Measurements from ENCODE around the gene PVALEF. TPM values are rescaled to one million over a fixed set of nuclear protein-coding genes. Genes with fewer than 3 reads are reported as not detected.
"Not testable (repeated sequence)": the region's sequence is repeated elsewhere in the genome, so short reads cannot be mapped to it uniquely, and the experiment has no call there.

The PVALEF gene
- total RNA-seq, 1 experiment from 2014 or later: not detected

- no peaks in the 10 kb centered on the region for H3K79me1 ChIP-seq (ENCODE audit: insufficient read depth, low read depth, low read length, poor library complexity, severe bottlenecking)
- no CpG with 5 or more reads among the region's 17 CpGs for WGBS (ENCODE audit: extremely low coverage, insufficient read length, low lambda C conversion rate)
- TF ChIP-seq CTCF (conservative IDR thresholded peaks at IDR 0.05): no peak
- no peak overlapping the region for H4K8ac ChIP-seq (replicated peaks; ENCODE audit: insufficient read length, low read depth, low read length)
- H3K14ac ChIP-seq (ENCODE audit: insufficient read depth, low read length): no peak overlapping the region
- H4K91ac ChIP-seq (ENCODE audit: insufficient read length, low read depth, low read length): no peak overlapping the region
- H3K9me3 Mint-ChIP-seq: no peaks in the 10 kb centered on the region
- no peak for DNase-seq
- H2BK12ac ChIP-seq (ENCODE audit: insufficient read length, low read depth, low read length): no peak overlapping the region
- H3K4me1 ChIP-seq (ENCODE audit: insufficient read depth, low read length): no peaks in the 10 kb centered on the region
- H3K27ac ChIP-seq (ENCODE audit: insufficient read length, low read depth, low read length): no peak overlapping the region
- no peak overlapping the region for H3K9ac ChIP-seq (ENCODE audit: extremely low read depth, insufficient read length, low read length)
- H3K4ac ChIP-seq (ENCODE audit: low read depth, low read length): no peak overlapping the region
- H3K4me1 Mint-ChIP-seq: no peaks in the 10 kb centered on the region
- no peak overlapping the region for H3K4me3 Mint-ChIP-seq
- no peaks in the 10 kb centered on the region for H3K27me3 ChIP-seq (ENCODE audit: insufficient read depth, low read length)
- no peak overlapping the region for H2AK5ac ChIP-seq (ENCODE audit: insufficient read length, low read length)
- no peak overlapping the region for H3K56ac ChIP-seq (ENCODE audit: insufficient read length, low read depth, low read length)
- H2BK120ac ChIP-seq (ENCODE audit: low read depth, low read length, poor library complexity, severe bottlenecking): no peak overlapping the region
- no peak overlapping the region for H2AFZ ChIP-seq (ENCODE audit: low read length)
- no peak overlapping the region for H3K18ac ChIP-seq (ENCODE audit: insufficient read length, low read depth, low read length)
- H3K27ac Mint-ChIP-seq: no peak overlapping the region
- H4K20me1 ChIP-seq (ENCODE audit: control insufficient read depth, insufficient read depth, insufficient read length): no peaks in the 10 kb centered on the region
- H3K9me3 ChIP-seq (ENCODE audit: control insufficient read depth, low read depth, low read length): no peaks in the 10 kb centered on the region
- peaks cover 2% of the 10 kb centered on the region; the same call in 1 of the 2 replicates for H3K27me3 Mint-ChIP-seq (ENCODE audit: low read depth)
- H3K36me3 Mint-ChIP-seq (ENCODE audit: insufficient read depth in 1 of 3, low read depth in 3 of 3): no peaks in the 10 kb centered on the region
- H3K79me2 ChIP-seq (ENCODE audit: insufficient read depth, low read length): no peaks in the 10 kb centered on the region
- no peak overlapping the region for H2BK15ac ChIP-seq (ENCODE audit: low read depth, low read length)
- no peaks in the 10 kb centered on the region for H3K23me2 ChIP-seq (ENCODE audit: insufficient read length, low read depth, low read length, poor library complexity, severe bottlenecking)
- no peak overlapping the region for H2BK20ac ChIP-seq (ENCODE audit: low read depth, low read length, poor library complexity, severe bottlenecking)
- H3T11ph ChIP-seq (ENCODE audit: low read length): no peak overlapping the region
- H4K5ac ChIP-seq (ENCODE audit: insufficient read length, low read depth, low read length): no peak overlapping the region
- H3K4me2 ChIP-seq (ENCODE audit: insufficient read depth, insufficient read length, low read length): no peak overlapping the region
- no peak overlapping the region for H3K23ac ChIP-seq (ENCODE audit: insufficient read length, low read depth, low read length)
- no peak overlapping the region for H2BK5ac ChIP-seq (ENCODE audit: insufficient read length, low read length)
These were observed 11.9 kb upstream of the PVALEF start for GRCh38 chr17:81153340-81153803.

GRCh38 chr17:81154016-81154415, 11.3 kb upstream of the PVALEF start:
- H3K9me3 ChIP-seq (ENCODE audit: control insufficient read depth, low read depth, low read length); H3K27me3 ChIP-seq (ENCODE audit: insufficient read depth, low read length); H3K4ac ChIP-seq (ENCODE audit: low read depth, low read length); H3K23me2 ChIP-seq (ENCODE audit: insufficient read length, low read depth, low read length, poor library complexity, severe bottlenecking); H3K4me1 Mint-ChIP-seq; H2BK120ac ChIP-seq (ENCODE audit: low read depth, low read length, poor library complexity, severe bottlenecking); H2BK12ac ChIP-seq (ENCODE audit: insufficient read length, low read depth, low read length); H3K9me3 Mint-ChIP-seq; H2BK15ac ChIP-seq (ENCODE audit: low read depth, low read length); H4K8ac ChIP-seq (replicated peaks; ENCODE audit: insufficient read length, low read depth, low read length); H2BK5ac ChIP-seq (ENCODE audit: insufficient read length, low read length); H3K9ac ChIP-seq (ENCODE audit: extremely low read depth, insufficient read length, low read length); H3K18ac ChIP-seq (ENCODE audit: insufficient read length, low read depth, low read length); H3K23ac ChIP-seq (ENCODE audit: insufficient read length, low read depth, low read length); H3K14ac ChIP-seq (ENCODE audit: insufficient read depth, low read length); H3K27ac Mint-ChIP-seq; H3K4me1 ChIP-seq (ENCODE audit: insufficient read depth, low read length); H4K91ac ChIP-seq (ENCODE audit: insufficient read length, low read depth, low read length); H2BK20ac ChIP-seq (ENCODE audit: low read depth, low read length, poor library complexity, severe bottlenecking); H3K79me1 ChIP-seq (ENCODE audit: insufficient read depth, low read depth, low read length, poor library complexity, severe bottlenecking); H4K20me1 ChIP-seq (ENCODE audit: control insufficient read depth, insufficient read depth, insufficient read length); H3K79me2 ChIP-seq (ENCODE audit: insufficient read depth, low read length); H3K36me3 Mint-ChIP-seq (ENCODE audit: insufficient read depth in 1 of 3, low read depth in 3 of 3); H3K27me3 Mint-ChIP-seq (ENCODE audit: low read depth); H2AFZ ChIP-seq (ENCODE audit: low read length); H3K27ac ChIP-seq (ENCODE audit: insufficient read length, low read depth, low read length); H3T11ph ChIP-seq (ENCODE audit: low read length); H4K5ac ChIP-seq (ENCODE audit: insufficient read length, low read depth, low read length); H3K4me3 Mint-ChIP-seq; H3K4me2 ChIP-seq (ENCODE audit: insufficient read depth, insufficient read length, low read length); DNase-seq; H3K56ac ChIP-seq (ENCODE audit: insufficient read length, low read depth, low read length); H2AK5ac ChIP-seq (ENCODE audit: insufficient read length, low read length): not testable (repeated sequence)
- WGBS (ENCODE audit: extremely low coverage, insufficient read length, low lambda C conversion rate): no CpG with 5 or more reads among the region's 9 CpGs

All from H9 (cell line).